HepG2 (cell line): Measurements from ENCODE around the gene NHP2. TPM values are rescaled to one million over a fixed set of nuclear protein-coding genes. Genes with fewer than 3 reads are reported as not detected.

Experiments used
- CREB1 ChIP-seq, 2 experiments: fragments of 450-650 bp in 1 of 2; IDR thresholded peaks; 2 replicates each; pipeline ENCODE4 v1.6.1; 2016 to 2017; ENCODE audit warnings: control low read depth in 1 of 2, mild to moderate bottlenecking in 1 of 2, missing compliant biosample characterization in 1 of 2, missing genetic modification characterization in 1 of 2
- HNRNPL ChIP-seq: fragments of 200-400 bp; formaldehyde crosslinking; IDR thresholded peaks from 2 replicates; pipeline ENCODE4 v1.6.1; 2017; ENCODE audit warnings: mild to moderate bottlenecking, low read depth, low read length
- IRF2 ChIP-seq: IDR thresholded peaks from 2 replicates; pipeline ENCODE4 v1.6.1; 2018; ENCODE audit warnings: missing genetic modification reagents, missing compliant biosample characterization
- MED8 ChIP-seq: sonication (generic); formaldehyde crosslinking; IDR thresholded peaks from 2 replicates; pipeline ENCODE4 v1.8.1; 2023; ENCODE audit warnings: mild to moderate bottlenecking, missing genetic modification reagents; ENCODE audit not compliant: insufficient replicate concordance
- SAP130 ChIP-seq: IDR thresholded peaks from 2 replicates; pipeline ENCODE4 v1.6.1; 2016; ENCODE audit warnings: low read depth
- SP4 ChIP-seq: sonication (generic); formaldehyde crosslinking; IDR thresholded peaks from 2 replicates; pipeline ENCODE4 v1.8.1; 2023; ENCODE audit warnings: mild to moderate bottlenecking, missing genetic modification reagents
- TBP ChIP-seq: sonication (generic); formaldehyde crosslinking; IDR thresholded peaks from 2 replicates; pipeline ENCODE4 v1.5.0; 2020; ENCODE audit warnings: missing genetic modification reagents
- TFDP2 ChIP-seq: sonication (generic); formaldehyde crosslinking; IDR thresholded peaks from 2 replicates; pipeline ENCODE4 v1.4.0; 2020; ENCODE audit warnings: missing genetic modification reagents
- THYN1 ChIP-seq: sonication (generic); formaldehyde crosslinking; IDR thresholded peaks from 2 replicates; pipeline ENCODE4 v1.8.1; 2023; ENCODE audit warnings: low read depth, mild to moderate bottlenecking, moderate library complexity, missing genetic modification reagents, borderline replicate concordance
- UBTF ChIP-seq: sonication (generic); formaldehyde crosslinking; IDR thresholded peaks from 2 replicates; pipeline ENCODE4 v1.4.0; 2020; ENCODE audit warnings: mild to moderate bottlenecking, missing genetic modification reagents
- ZFP1 ChIP-seq: IDR thresholded peaks from 2 replicates; pipeline ENCODE4 v1.6.1; 2016
- ZFP36L2 ChIP-seq: sonication (generic); formaldehyde crosslinking; IDR thresholded peaks from 2 replicates; pipeline ENCODE4 v1.4.0; 2020; ENCODE audit warnings: missing genetic modification reagents
- ZHX2 ChIP-seq, 2 experiments: sonication (generic) in 1 of 2; formaldehyde crosslinking in 1 of 2; IDR thresholded peaks; 2 replicates each; pipeline versions ENCODE4 v1.6.1 to v1.9.0; 2014 to 2022; ENCODE audit warnings: antibody characterized with exemption in 1 of 2, borderline replicate concordance in 1 of 2, inconsistent platforms in 1 of 2, low read depth in 1 of 2, missing genetic modification reagents in 1 of 2
- ZNF550 ChIP-seq: sonication (generic); formaldehyde crosslinking; IDR thresholded peaks from 2 replicates; pipeline ENCODE4 v1.4.0; 2020; ENCODE audit warnings: mild to moderate bottlenecking, missing genetic modification reagents, borderline replicate concordance
- ZNF552 ChIP-seq: sonication (generic); formaldehyde crosslinking; IDR thresholded peaks from 2 replicates; pipeline ENCODE4 v1.9.0; 2022; ENCODE audit warnings: missing genetic modification reagents, mild to moderate bottlenecking, borderline replicate concordance
- ZNF710 ChIP-seq: sonication (generic); formaldehyde crosslinking; IDR thresholded peaks from 2 replicates; pipeline ENCODE4 v1.5.0; 2020; ENCODE audit warnings: mild to moderate bottlenecking, missing genetic modification reagents, borderline replicate concordance
- polyA plus RNA-seq, 8 experiments: library from polyadenylated mRNA; depleted of rRNA in 3 of 8; stranded (reverse) in 7 of 8; unstranded in 1 of 8; fragments of >200 nt; fragmentation: Illumina TruSeq in 4 of 8; extraction: Trizol in 4 of 8; gene quantifications; 2 replicates each; pipeline versions ENCODE4 v1.2.1 to v1.2.3, GENCODE V29; 2011 to 2016; ENCODE audit warnings: low read depth in 4 of 8, missing spikeins in 1 of 8, mixed read lengths in 1 of 8; ENCODE audit not compliant: insufficient read depth in 1 of 8
- total RNA-seq, 5 experiments: library from RNA; depleted of rRNA; stranded (reverse); fragments of >200 nt; fragmentation: Illumina TruSeq; extraction: Trizol; gene quantifications; 2 replicates each; pipeline ENCODE4 v1.2.3, GENCODE V29; 2016; ENCODE audit warnings: low read depth in 1 of 5

The NHP2 gene
- total and polyA plus RNA-seq, 2 of the 13 experiments (the other 11 are each of a cell fraction or from before 2014, with no cell fraction given), result 56.2 to 96.1 TPM

GRCh38 chr5:178153530-178154340 lies at the start of gene NHP2 (continued):
- TF ChIP-seq CREB1 (IDR thresholded peaks at IDR 0.05) (peak; percentile 91), CREB1 (CRISPR knock-in tag; IDR thresholded peaks at IDR 0.05) (peak; percentile 93), THYN1 (CRISPR knock-in tag) (no peak), SP4 (CRISPR knock-in tag) (peak; percentile 98), SAP130 (CRISPR knock-in tag) (peak; percentile 98), ZNF550 (0 out of 2 replicates have a peak, but pooled peaks have one; percentile 38), TFDP2 (CRISPR knock-in tag) (peak; percentile 82), TBP (CRISPR knock-in tag) (no peak), IRF2 (CRISPR knock-in tag) (peak; percentile 81; the same call in 1 of the 2 replicates), ZHX2 (IDR thresholded peaks at IDR 0.05; ENCODE audit: low read depth) (peak; percentile 74; the same call in 1 of the 2 replicates), ZHX2 (CRISPR knock-in tag; IDR thresholded peaks at IDR 0.05; ENCODE audit: borderline replicate concordance) (no peak), MED8 (CRISPR knock-in tag) (no peak), ZFP1 (CRISPR knock-in tag) (no peak; the same call in 1 of the 2 replicates), ZNF710 (CRISPR knock-in tag) (no peak; the same call in 1 of the 2 replicates), ZFP36L2 (CRISPR knock-in tag) (no peak), ZNF552 (no peak), UBTF (CRISPR knock-in tag) (peak; percentile 68), HNRNPL (no peak)
